Bone marrow (tissue), 2 donors: Measurements from ENCODE around the gene MYOD1.

Source experiments
- DNase-seq, 2 donors: peaks; one replicate each; lab custom pipeline; 2025; lab: John Stamatoyannopoulos, UW

Gene MYOD1

GRCh38 chr11:17702876-17703275 lies 16.5 kb upstream of the MYOD1 start:
- DNase-seq: no peak

- no peak for DNase-seq
Observed at GRCh38 chr11:17703951-17704350, 15.4 kb upstream of the MYOD1 start.

GRCh38 chr11:17707830-17708229 lies 11.5 kb upstream of the MYOD1 start:
- DNase-seq: no peak

- DNase-seq: no peak
Observed at GRCh38 chr11:17711836-17712235, 7.5 kb upstream of the MYOD1 start.

- no peak for DNase-seq
Observed at GRCh38 chr11:17713851-17714250, 5.5 kb upstream of the MYOD1 start.

- no peak for DNase-seq
Observed at GRCh38 chr11:17714356-17714854, 5.0 kb upstream of the MYOD1 start.

GRCh38 chr11:17714870-17715269 lies 4.5 kb upstream of the MYOD1 start:
- DNase-seq: no peak

GRCh38 chr11:17716807-17717206 lies 2.6 kb upstream of the MYOD1 start:
- DNase-seq: no peak

- no peak for DNase-seq
Observed at GRCh38 chr11:17718015-17718414, 1.4 kb upstream of the MYOD1 start.

GRCh38 chr11:17718510-17718962 lies 835 bp upstream of the MYOD1 start:
- DNase-seq: no peak

- no peak for DNase-seq
Observed at GRCh38 chr11:17719938-17720795, 796 bp downstream of the MYOD1 start.

GRCh38 chr11:17720796-17721171 lies 1.4 kb downstream of the MYOD1 start:
- DNase-seq: no peak

- DNase-seq: no peak
Observed at GRCh38 chr11:17721242-17721999, 2.0 kb downstream of the MYOD1 start.

GRCh38 chr11:17722000-17722643 lies 2.8 kb downstream of the MYOD1 start:
- DNase-seq: no peak

GRCh38 chr11:17724020-17724908 lies 4.9 kb downstream of the MYOD1 start:
- DNase-seq: no peak

GRCh38 chr11:17725174-17725573 lies 5.8 kb downstream of the MYOD1 start:
- DNase-seq: no peak

GRCh38 chr11:17730137-17730536 lies 10.8 kb downstream of the MYOD1 start:
- DNase-seq: no peak

GRCh38 chr11:17730608-17731462 lies 11.5 kb downstream of the MYOD1 start:
- peak; percentile 13 to 14 for DNase-seq

GRCh38 chr11:17733261-17733660 lies 13.9 kb downstream of the MYOD1 start:
- DNase-seq: no peak

- DNase-seq: no peak
Observed at GRCh38 chr11:17734418-17734911, 15.1 kb downstream of the MYOD1 start, which contains the start of gene KCNC1. Gene KCNC1, plus strand, starts transcription at chr11:17734781. Its CDS starts 1,222 bp downstream, at chr11:17736003.
